GM12878 (cell line): ENCODE results near the gene PSMD1. TPM values are rescaled to one million over a fixed set of nuclear protein-coding genes. Genes with fewer than 3 reads are reported as not detected.

ENCODE experiments used
- ATAC-seq: fragments of 200-7000 bp; cut with Tn5 transposase; 3 replicates; pipeline ENCODE4 v1.9.1; 2020; ENCODE audit warnings: mild to moderate bottlenecking, moderate library complexity
- BruUV-seq: library from RNA; stranded (reverse); fragments of 400-500 nt; replicated peaks from 2 replicates; lab custom pipeline; 2021; lab: Mats Ljungman, UMichigan
- CTCF ChIA-PET: fragments of 300-600 bp; sonication (Branson Sonifier 250); formaldehyde crosslinking; extraction: SDS; loops from one replicate; lab custom pipeline; 2021; ENCODE audit warnings: inconsistent platforms; lab: Yijun Ruan, JAX
- POLR2A ChIA-PET: fragments of 350-600 bp; formaldehyde crosslinking; extraction: SDS; loops from one replicate; lab custom pipeline; 2021; ENCODE audit warnings: inconsistent platforms; lab: Charles Lee
- RAD21 ChIA-PET: fragments of 300-600 bp; sonication (Branson Sonifier 250); formaldehyde crosslinking; loops from one replicate; lab custom pipeline; 2023; ENCODE audit warnings: antibody characterized with exemption; ENCODE audit not compliant: unreplicated experiment; lab: Charles Lee
- SMC1A ChIA-PET: fragments of 300-600 bp; sonication (Branson Sonifier 250); formaldehyde crosslinking; loops from one replicate; lab custom pipeline; 2023; ENCODE audit not compliant: unreplicated experiment, uncharacterized antibody; lab: Charles Lee
- DNase-seq: peaks from one replicate; pipeline ENCODE4 v3.0.0-alpha.2; 2011; ENCODE audit warnings: low read depth, low spot score
- FAIRE-seq: peaks from 3 replicates; lab custom pipeline; 2011; peaks lifted over from hg19 to GRCh38; lab: Jason Lieb, UNC
- H2AFZ ChIP-seq: 2 replicates; pipeline ENCODE4 v1.6.0; 2011; ENCODE audit warnings: low read depth, low read length, control low read depth; ENCODE audit not compliant: control insufficient read depth
- H3K27ac ChIP-seq: 2 replicates; pipeline ENCODE4 v1.5.1; 2011; ENCODE audit warnings: control low read depth; ENCODE audit not compliant: control insufficient read depth, insufficient read depth
- H3K27me3 ChIP-seq, 2 experiments: replicated peaks in 1 of 2; 2 replicates each; pipeline versions ENCODE4 v1.6.0 to v1.6.1; 2011; ENCODE audit warnings: low read length in 1 of 2; ENCODE audit not compliant: control insufficient read depth in 2 of 2, insufficient read depth in 2 of 2
- H3K36me3 ChIP-seq, 2 experiments: 2 replicates each; pipeline ENCODE4 v1.5.1; 2011; ENCODE audit warnings: low read length in 1 of 2; ENCODE audit not compliant: control insufficient read depth in 2 of 2, insufficient read depth in 2 of 2
- H3K4me1 ChIP-seq: 2 replicates; pipeline ENCODE4 v1.6.1; 2011; ENCODE audit warnings: mild to moderate bottlenecking, low read length, moderate library complexity, mixed read lengths; ENCODE audit not compliant: control insufficient read depth, insufficient read depth
- H3K4me2 ChIP-seq: 2 replicates; pipeline ENCODE4 v1.6.0; 2011; ENCODE audit warnings: control low read depth; ENCODE audit not compliant: control insufficient read depth, insufficient read depth
- H3K4me3 ChIP-seq: fragments of 200-600 bp; sonication (generic); 2 replicates; pipeline ENCODE4 v1.5.1; 2016
- H3K79me2 ChIP-seq: 2 replicates; pipeline ENCODE4 v1.6.0; 2011; ENCODE audit warnings: low read length; ENCODE audit not compliant: control insufficient read depth, insufficient read depth
- H3K9ac ChIP-seq: 2 replicates; pipeline ENCODE4 v1.8.0; 2011; ENCODE audit warnings: low read length, control low read depth, mixed read lengths; ENCODE audit not compliant: control insufficient read depth, insufficient read depth
- H3K9me3 ChIP-seq: replicated peaks from 3 replicates; pipeline ENCODE4 v1.5.1; 2011; ENCODE audit warnings: mild to moderate bottlenecking, low read length; ENCODE audit not compliant: control insufficient read depth, insufficient read depth
- H4K20me1 ChIP-seq: 2 replicates; pipeline ENCODE4 v1.6.0; 2011; ENCODE audit not compliant: control insufficient read depth, insufficient read depth
- BHLHE40 ChIP-seq, 2 experiments: fragments of 450-650 bp in 1 of 2; IDR thresholded peaks; 2 replicates each; pipeline ENCODE4 v1.6.1; 2011 to 2017; ENCODE audit warnings: low read depth in 2 of 2, borderline replicate concordance in 1 of 2, improper control_type of control experiment in 1 of 2, low read length in 1 of 2, mild to moderate bottlenecking in 1 of 2
- CBFB ChIP-seq: IDR thresholded peaks from 2 replicates; pipeline ENCODE4 v1.6.1; 2016; ENCODE audit warnings: antibody characterized with exemption, low read depth
- MTA3 ChIP-seq: IDR thresholded peaks from 2 replicates; pipeline ENCODE4 v1.6.1; 2012; ENCODE audit warnings: low read length, inconsistent platforms, borderline replicate concordance
- NFXL1 ChIP-seq: fragments of 450-650 bp; IDR thresholded peaks from 2 replicates; pipeline ENCODE4 v1.6.1; 2017; ENCODE audit warnings: antibody characterized with exemption, mild to moderate bottlenecking, borderline replicate concordance
- PAX5 ChIP-seq: IDR thresholded peaks from 2 replicates; pipeline ENCODE4 v1.6.1; 2011; ENCODE audit warnings: low read depth, low read length, borderline replicate concordance
- PML ChIP-seq: IDR thresholded peaks from 2 replicates; pipeline ENCODE4 v1.6.1; 2012; ENCODE audit warnings: low read length, inconsistent platforms
- POLR2AphosphoS2 ChIP-seq: IDR thresholded peaks from 2 replicates; pipeline ENCODE4 v1.6.1; 2011; ENCODE audit warnings: low read depth, mild to moderate bottlenecking, low read length, improper control_type of control experiment, moderate library complexity
- POLR2AphosphoS5 ChIP-seq: IDR thresholded peaks from 2 replicates; pipeline ENCODE4 v1.6.1; 2011; ENCODE audit warnings: mild to moderate bottlenecking, low read length, inconsistent platforms
- SIN3A ChIP-seq: IDR thresholded peaks from 2 replicates; pipeline ENCODE4 v1.6.1; 2012; ENCODE audit warnings: low read depth, low read length, improper control_type of control experiment
- YBX1 ChIP-seq: fragments of 450-650 bp; IDR thresholded peaks from 2 replicates; pipeline ENCODE4 v1.6.1; 2016; ENCODE audit warnings: antibody characterized with exemption
- WGBS: methylation state at CpG from one replicate; pipeline ENCODE4 v1.1.6; 2016; ENCODE audit warnings: low lambda C conversion rate; ENCODE audit not compliant: insufficient replicate concordance, insufficient coverage; ENCODE audit errors: missing lambda C conversion rate; 5-methylcytosine and 5-hydroxymethylcytosine counted together
- in situ Hi-C: fragments of 300-500 bp; cut with MboI; formaldehyde crosslinking; loops from 9 replicates; pipeline ENCODE4 v1.14.3; 2018; ENCODE audit warnings: mixed read lengths
- intact Hi-C: fragments of 100-400 bp; cut with micrococcal nuclease; formaldehyde crosslinking; loops from one replicate; pipeline ENCODE4 v1.14.2; 2022; ENCODE audit not compliant: unreplicated experiment
- polyA plus RNA-seq, 11 experiments: library from polyadenylated mRNA; depleted of rRNA in 4 of 11; unstranded in 6 of 11; stranded (reverse) in 5 of 11; fragments of >200 nt; fragmentation: Nextera tagmentation in 4 of 11; fragmentation: Illumina TruSeq in 1 of 11; extraction: Ambion mirVana in 4 of 11; extraction: Trizol in 1 of 11; gene quantifications; 1 replicate in 1 of 11; 2 replicates in 10 of 11; pipeline versions ENCODE4 v1.2.1 to v1.2.3, GENCODE V29; 2011 to 2016; ENCODE audit warnings: inconsistent platforms in 2 of 11, missing spikeins in 2 of 11, low read depth in 1 of 11
- total RNA-seq, 4 experiments: library from RNA; depleted of rRNA in 3 of 4; stranded (reverse); fragments of >200 nt in 3 of 4; fragmentation: Illumina TruSeq in 1 of 4; extraction: Trizol in 1 of 4; gene quantifications; 2 replicates each; pipeline versions ENCODE4 v1.2.1 to v1.2.3, GENCODE V29; 2013 to 2021
- TF ChIP-seq, protein P1 (sequence below): IDR thresholded peaks from 2 replicates; pipeline ENCODE4 v1.6.1; 2012; ENCODE audit warnings: low read depth, low read length, improper control_type of control experiment
- TF ChIP-seq, protein P2 (sequence below): IDR thresholded peaks from 2 replicates; pipeline ENCODE4 v1.6.1; 2011; ENCODE audit warnings: mild to moderate bottlenecking, low read depth, low read length, moderate library complexity; ENCODE audit not compliant: insufficient replicate concordance

Gene PSMD1
- total and polyA plus RNA-seq, 10 of the 15 experiments (the other 5 are each of a cell fraction or from before 2014, with no cell fraction given), result 87.4 to 220 (median 139) TPM

DNA sequence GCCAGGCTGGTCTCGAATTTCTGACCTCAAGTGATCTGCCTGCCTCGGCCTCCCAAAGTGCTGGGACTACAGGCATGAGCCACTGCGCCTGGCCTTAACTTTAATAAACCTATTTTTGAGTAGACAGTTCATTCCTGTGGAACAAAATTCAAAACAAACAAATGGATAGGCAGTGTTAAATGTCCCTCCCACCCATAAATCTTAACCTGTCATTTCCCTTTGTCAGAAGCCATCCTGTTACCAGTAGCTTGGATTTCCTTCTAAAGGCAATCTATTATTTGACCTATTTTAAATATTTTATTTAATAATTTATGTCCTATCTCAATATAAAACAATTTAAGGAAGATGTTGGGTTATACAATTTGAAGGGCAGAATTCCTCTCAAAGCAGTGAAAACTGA lies 25.9 kb upstream of the PSMD1 start:
- ChIA-PET SMC1A (interaction anchor here (1.0 kb wide), 1 partner anchor 12 kb away, joined by 3 read pairs; no protein-coding TSS in a partner anchor), RAD21 (no interaction called here), POLR2A (no interaction called here), CTCF (interaction anchor here (0.5 to 1.3 kb wide), 2 partner anchors 26 to 129 kb away, joined by 3 to 4 read pairs; partner anchors contain the start of gene PSMD1)
- no peaks in the 10 kb centered on the region for H4K20me1 ChIP-seq
- no peaks in the 10 kb centered on the region for H3K9me3 ChIP-seq
- ATAC-seq (no peak), FAIRE-seq (no peak)
- H2AFZ ChIP-seq, result no peak overlapping the region
- peaks cover 3% of the 10 kb centered on the region; the same call in 1 of the 2 replicates for H3K4me1 ChIP-seq
- no peak overlapping the region for H3K4me3 ChIP-seq
- H3K27ac ChIP-seq, result no peak overlapping the region
- in situ Hi-C loops, result no loop called here
- no peaks in the 10 kb centered on the region; a peak in 1 of 4 replicates for H3K27me3 ChIP-seq
- WGBS, result 15% methylated on average over 3 of the region's 3 CpGs
- no peaks in the 10 kb centered on the region for H3K79me2 ChIP-seq
- intact Hi-C loops, result no loop called here
- no peaks in the 10 kb centered on the region for H3K36me3 ChIP-seq
- no peak overlapping the region for H3K4me2 ChIP-seq
- no peak for TF ChIP-seq YBX1
- no peak for TF ChIP-seq PAX5
- no peak for TF ChIP-seq POLR2AphosphoS5
- TF ChIP-seq PML, result no peak
- TF ChIP-seq, all 136 proteins: peak for 0
- BruUV-seq, result no TSS peak
- no peak overlapping the region for H3K9ac ChIP-seq
- no peak for DNase-seq

DNA sequence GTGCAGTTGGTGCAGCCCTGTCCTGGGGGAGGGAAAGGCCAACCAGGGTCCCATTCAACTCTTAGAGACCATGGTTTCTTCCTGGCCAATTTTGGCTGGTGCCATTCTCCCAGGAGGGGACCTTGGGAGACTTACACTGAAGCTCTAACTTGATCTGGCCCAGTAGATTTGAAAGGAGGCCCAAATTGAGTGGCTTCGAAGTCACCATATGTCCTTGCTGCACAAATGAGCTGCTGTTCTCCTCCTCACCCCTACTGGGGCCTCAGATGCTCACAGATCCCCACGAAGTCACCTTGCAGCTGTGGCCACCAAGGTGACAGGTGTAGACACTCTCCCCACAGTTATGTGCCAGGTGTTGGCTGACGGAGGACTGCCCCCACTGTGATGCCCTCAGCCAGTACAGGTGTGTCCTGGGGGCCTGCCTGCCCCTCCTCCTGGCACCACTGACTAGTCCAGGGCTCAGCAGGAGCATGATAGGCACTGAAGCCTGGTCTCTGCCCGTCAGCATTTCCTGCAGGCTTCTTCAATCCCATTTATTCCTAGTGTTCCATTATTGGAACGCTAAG lies 24.0 kb upstream of the PSMD1 start:
- FAIRE-seq, result no peak
- SMC1A ChIA-PET, result no interaction called here
- CTCF ChIA-PET, result interaction anchor here (0.7 to 3.0 kb wide), 5 partner anchors 17 to 185 kb away, joined by 3 to 16 read pairs (median 4); no protein-coding TSS in a partner anchor
- peaks cover 3% of the 10 kb centered on the region; the same call in 1 of the 2 replicates for H3K4me1 ChIP-seq
- 33% methylated on average over 5 of the region's 5 CpGs for WGBS
- intact Hi-C loops, result no loop called here
- no peak for DNase-seq
- no peak overlapping the region for H3K9ac ChIP-seq
- H2AFZ ChIP-seq, result no peak overlapping the region
- TF ChIP-seq POLR2AphosphoS2, result no peak
- TF ChIP-seq, protein P1, sequence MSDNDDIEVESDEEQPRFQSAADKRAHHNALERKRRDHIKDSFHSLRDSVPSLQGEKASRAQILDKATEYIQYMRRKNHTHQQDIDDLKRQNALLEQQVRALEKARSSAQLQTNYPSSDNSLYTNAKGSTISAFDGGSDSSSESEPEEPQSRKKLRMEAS, result no peak
- TF ChIP-seq MTA3, result no peak
- no peak for TF ChIP-seq NFXL1
- TF ChIP-seq CBFB, result no peak
- TF ChIP-seq, protein P2, sequence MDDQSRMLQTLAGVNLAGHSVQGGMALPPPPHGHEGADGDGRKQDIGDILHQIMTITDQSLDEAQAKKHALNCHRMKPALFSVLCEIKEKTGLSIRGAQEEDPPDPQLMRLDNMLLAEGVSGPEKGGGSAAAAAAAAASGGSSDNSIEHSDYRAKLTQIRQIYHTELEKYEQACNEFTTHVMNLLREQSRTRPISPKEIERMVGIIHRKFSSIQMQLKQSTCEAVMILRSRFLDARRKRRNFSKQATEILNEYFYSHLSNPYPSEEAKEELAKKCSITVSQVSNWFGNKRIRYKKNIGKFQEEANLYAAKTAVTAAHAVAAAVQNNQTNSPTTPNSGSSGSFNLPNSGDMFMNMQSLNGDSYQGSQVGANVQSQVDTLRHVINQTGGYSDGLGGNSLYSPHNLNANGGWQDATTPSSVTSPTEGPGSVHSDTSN, result no peak
- no peak for TF ChIP-seq SIN3A
- TF ChIP-seq BHLHE40 (IDR thresholded peaks at IDR 0.05; ENCODE audit: borderline replicate concordance in 1 of 2, low read depth in 2 of 2, low read length in 1 of 2), result no peak
- H3K27ac ChIP-seq, result no peak overlapping the region
- POLR2A ChIA-PET, result no interaction called here
- no peak overlapping the region for H3K4me2 ChIP-seq
- in situ Hi-C loops, result no loop called here
- BruUV-seq, result no TSS peak
- H3K27me3 ChIP-seq, result peaks cover 5 to 7% of the 10 kb centered on the region in 2 experiments
- H4K20me1 ChIP-seq, result no peaks in the 10 kb centered on the region
- no peaks in the 10 kb centered on the region for H3K36me3 ChIP-seq
- H3K79me2 ChIP-seq, result no peaks in the 10 kb centered on the region
- RAD21 ChIA-PET, result interaction anchor here (1.5 kb wide), 1 partner anchor 20 kb away, joined by 3 read pairs; no protein-coding TSS in a partner anchor
- no peaks in the 10 kb centered on the region for H3K9me3 ChIP-seq
- ATAC-seq, result no peak
- no peak overlapping the region for H3K4me3 ChIP-seq
